ENCODE measurements around the gene GOLGA8N. TPM values are rescaled to one million over a fixed set of nuclear protein-coding genes. Genes with fewer than 3 reads are reported as not detected.

The GOLGA8N gene
- total RNA-seq, 1 experiment from 2014 or later = 0.41 TPM

DNA sequence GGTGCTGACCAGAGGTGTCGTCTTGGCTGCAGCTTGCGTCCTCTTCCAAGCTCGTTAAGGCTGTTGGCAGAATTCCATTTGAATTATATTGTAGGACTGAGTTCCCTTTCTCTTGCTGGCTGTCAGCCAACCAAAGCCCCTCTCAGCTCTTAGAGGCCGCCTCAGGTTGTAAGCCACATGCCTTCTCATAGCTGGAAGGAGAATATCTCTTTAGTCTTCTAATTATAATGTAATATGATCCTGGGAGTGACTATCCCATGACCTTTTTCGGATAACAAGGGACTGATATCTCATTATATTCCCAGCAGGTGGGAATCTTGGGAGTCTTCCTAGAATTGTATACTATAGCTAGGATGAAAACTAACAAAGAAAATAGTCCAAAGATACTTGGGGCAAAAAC lies 53.0 kb downstream of the GOLGA8N start:
- CTCF ChIA-PET = no interaction called here
- TF ChIP-seq, protein P1, sequence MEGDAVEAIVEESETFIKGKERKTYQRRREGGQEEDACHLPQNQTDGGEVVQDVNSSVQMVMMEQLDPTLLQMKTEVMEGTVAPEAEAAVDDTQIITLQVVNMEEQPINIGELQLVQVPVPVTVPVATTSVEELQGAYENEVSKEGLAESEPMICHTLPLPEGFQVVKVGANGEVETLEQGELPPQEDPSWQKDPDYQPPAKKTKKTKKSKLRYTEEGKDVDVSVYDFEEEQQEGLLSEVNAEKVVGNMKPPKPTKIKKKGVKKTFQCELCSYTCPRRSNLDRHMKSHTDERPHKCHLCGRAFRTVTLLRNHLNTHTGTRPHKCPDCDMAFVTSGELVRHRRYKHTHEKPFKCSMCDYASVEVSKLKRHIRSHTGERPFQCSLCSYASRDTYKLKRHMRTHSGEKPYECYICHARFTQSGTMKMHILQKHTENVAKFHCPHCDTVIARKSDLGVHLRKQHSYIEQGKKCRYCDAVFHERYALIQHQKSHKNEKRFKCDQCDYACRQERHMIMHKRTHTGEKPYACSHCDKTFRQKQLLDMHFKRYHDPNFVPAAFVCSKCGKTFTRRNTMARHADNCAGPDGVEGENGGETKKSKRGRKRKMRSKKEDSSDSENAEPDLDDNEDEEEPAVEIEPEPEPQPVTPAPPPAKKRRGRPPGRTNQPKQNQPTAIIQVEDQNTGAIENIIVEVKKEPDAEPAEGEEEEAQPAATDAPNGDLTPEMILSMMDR (IDR thresholded peaks at IDR 0.05; ENCODE audit: insufficient read depth in 1 of 2, low read depth in 1 of 2, low read length in 1 of 2, severe bottlenecking in 1 of 2, unreplicated experiment in 1 of 2) = no peak
- intact Hi-C loops (cut with micrococcal nuclease; ENCODE audit: unreplicated experiment) = no loop called here
- BruUV-seq (replicated peaks) = no TSS peak
- peaks cover 19% of the 10 kb centered on the region for H3K36me3 Mint-ChIP-seq (ENCODE audit: insufficient read depth, unreplicated experiment)
- no peaks in the 10 kb centered on the region for H3K9me3 Mint-ChIP-seq (ENCODE audit: unreplicated experiment)
- Histone ChIP-seq H3K9me3 (no peaks in the 10 kb centered on the region), H3K4me1 (no peaks in the 10 kb centered on the region), H3K36me3 (ENCODE audit: control insufficient read depth, insufficient read depth, low read length) (no peaks in the 10 kb centered on the region; the same call in 1 of the 2 replicates), H3K4me3 (ENCODE audit: low read depth, low read length) (no peak overlapping the region), H3K27me3 (replicated peaks; ENCODE audit: control insufficient read depth, insufficient read depth, low read length) (no peaks in the 10 kb centered on the region)
- POLR2A ChIA-PET = no interaction called here
- no peaks in the 10 kb centered on the region for H3K27me3 Mint-ChIP-seq (ENCODE audit: insufficient read depth, unreplicated experiment)
- no peak overlapping the region for H3K4me3 Mint-ChIP-seq (ENCODE audit: unreplicated experiment)
- DNase-seq = no peak
- H3K27ac Mint-ChIP-seq (ENCODE audit: unreplicated experiment) = no peak overlapping the region
- no peaks in the 10 kb centered on the region for H3K4me1 Mint-ChIP-seq (ENCODE audit: low read depth, unreplicated experiment)

GRCh38 chr15:32649342-32649741 lies 56.1 kb downstream of the GOLGA8N start:
- H3K27me3 ChIP-seq (replicated peaks; ENCODE audit: control insufficient read depth, insufficient read depth, low read length) = no peaks in the 10 kb centered on the region
- Mint-ChIP-seq H3K27ac (ENCODE audit: unreplicated experiment) (no peak overlapping the region), H3K36me3 (ENCODE audit: insufficient read depth, unreplicated experiment) (peaks cover 6% of the 10 kb centered on the region), H3K27me3 (ENCODE audit: insufficient read depth, unreplicated experiment) (no peaks in the 10 kb centered on the region), H3K4me1 (ENCODE audit: low read depth, unreplicated experiment) (no peaks in the 10 kb centered on the region), H3K4me3 (ENCODE audit: unreplicated experiment) (no peak overlapping the region), H3K9me3 (ENCODE audit: unreplicated experiment) (no peaks in the 10 kb centered on the region)
- H3K4me1 ChIP-seq = no peaks in the 10 kb centered on the region
- POLR2A ChIA-PET = interaction anchor here (0.8 kb wide), 1 partner anchor 14 kb away, joined by 3 read pairs; no protein-coding TSS in a partner anchor
- DNase-seq = peak in 1 of 2 experiments; percentile 24
- no peaks in the 10 kb centered on the region for H3K9me3 ChIP-seq
- no TSS peak for BruUV-seq (replicated peaks)
- no peaks in the 10 kb centered on the region; the same call in 1 of the 2 replicates for H3K36me3 ChIP-seq (ENCODE audit: control insufficient read depth, insufficient read depth, low read length)
- TF ChIP-seq, protein P1 (IDR thresholded peaks at IDR 0.05; ENCODE audit: insufficient read depth in 1 of 2, low read depth in 1 of 2, low read length in 1 of 2, severe bottlenecking in 1 of 2, unreplicated experiment in 1 of 2) = peak in 1 of 2 experiments; percentile 35
- intact Hi-C loops (cut with micrococcal nuclease; ENCODE audit: unreplicated experiment) = no loop called here
- CTCF ChIA-PET = interaction anchor here (0.6 to 1.2 kb wide), 5 partner anchors 8 to 307 kb away, joined by 3 to 5 read pairs (median 3); no protein-coding TSS in a partner anchor
- no peak overlapping the region for H3K4me3 ChIP-seq (ENCODE audit: low read depth, low read length)

DNA sequence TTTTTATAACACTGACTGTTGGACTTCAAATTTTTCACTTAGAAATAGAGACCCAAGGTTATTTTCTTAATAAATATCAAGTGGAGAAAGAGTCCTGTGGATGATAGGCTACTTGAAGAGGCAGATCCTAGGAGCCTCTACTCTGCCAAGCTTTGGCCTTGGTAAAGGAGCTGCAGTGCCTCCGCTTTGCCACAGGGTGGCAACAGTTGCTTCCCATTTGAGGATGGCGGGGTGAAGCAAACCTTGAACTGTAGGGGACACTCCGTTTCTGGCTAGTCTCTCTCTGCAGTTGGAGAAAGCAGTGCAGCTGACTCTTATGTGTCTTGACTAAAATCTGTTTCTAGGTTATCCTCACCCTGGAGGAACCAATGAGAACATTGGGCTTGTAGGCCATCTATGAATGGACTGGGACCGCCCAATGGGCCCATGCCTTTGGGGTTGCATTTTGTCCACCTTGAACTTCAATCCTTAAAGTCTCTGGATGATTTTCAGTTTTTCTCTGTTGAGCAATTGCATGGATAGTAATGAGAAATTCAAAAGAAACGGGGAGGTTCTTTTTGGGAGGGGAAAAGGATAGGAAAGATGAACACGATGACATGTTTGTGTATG lies 58.1 kb downstream of the GOLGA8N start:
- no peaks in the 10 kb centered on the region for H3K27me3 Mint-ChIP-seq (ENCODE audit: insufficient read depth, unreplicated experiment)
- POLR2A ChIA-PET = no interaction called here
- Histone ChIP-seq H3K27me3 (replicated peaks; ENCODE audit: control insufficient read depth, insufficient read depth, low read length) (no peaks in the 10 kb centered on the region), H3K9me3 (no peaks in the 10 kb centered on the region), H3K4me3 (ENCODE audit: low read depth, low read length) (no peak overlapping the region), H3K36me3 (ENCODE audit: control insufficient read depth, insufficient read depth, low read length) (no peaks in the 10 kb centered on the region; the same call in 1 of the 2 replicates), H3K4me1 (no peaks in the 10 kb centered on the region)
- peak; percentile 58 to 72 for DNase-seq
- peaks cover 6% of the 10 kb centered on the region for H3K36me3 Mint-ChIP-seq (ENCODE audit: insufficient read depth, unreplicated experiment)
- BruUV-seq (replicated peaks) = no TSS peak
- no peak overlapping the region for H3K27ac Mint-ChIP-seq (ENCODE audit: unreplicated experiment)
- TF ChIP-seq, protein P1 (IDR thresholded peaks at IDR 0.05; ENCODE audit: insufficient read depth in 1 of 2, low read depth in 1 of 2, low read length in 1 of 2, severe bottlenecking in 1 of 2, unreplicated experiment in 1 of 2) = peak; percentile 75 to 89
- H3K4me1 Mint-ChIP-seq (ENCODE audit: low read depth, unreplicated experiment) = no peaks in the 10 kb centered on the region
- H3K9me3 Mint-ChIP-seq (ENCODE audit: unreplicated experiment) = no peaks in the 10 kb centered on the region
- intact Hi-C loops (cut with micrococcal nuclease; ENCODE audit: unreplicated experiment) = no loop called here
- no peak overlapping the region for H3K4me3 Mint-ChIP-seq (ENCODE audit: unreplicated experiment)
- CTCF ChIA-PET = interaction anchor here (0.6 to 1.6 kb wide), 3 partner anchors 9 to 343 kb away, joined by 3 to 5 read pairs (median 4); no protein-coding TSS in a partner anchor
